H1 (cell line): Measurements from ENCODE around the gene FLNC. TPM values are rescaled to one million over a fixed set of nuclear protein-coding genes. Genes with fewer than 3 reads are reported as not detected.

Experiments
- CBX5 ChIP-seq: fragments of 300-800, 300-1000 bp; sonication (generic); IDR thresholded peaks from 2 replicates; pipeline ENCODE4 v1.7.1; 2016; ENCODE audit warnings: antibody characterized with exemption, low read length, low read depth
- EZH2 ChIP-seq: fragments of 200-600 bp; sonication (generic); IDR thresholded peaks from 2 replicates; pipeline ENCODE4 v1.7.1; 2012; ENCODE audit warnings: low read depth, mild to moderate bottlenecking, moderate library complexity, low read length, inconsistent platforms; ENCODE audit not compliant: severe bottlenecking
- NRF1 ChIP-seq: IDR thresholded peaks from 2 replicates; pipeline ENCODE4 v1.6.1; 2011; ENCODE audit warnings: mild to moderate bottlenecking, low read depth, low read length, improper control_type of control experiment
- SP1 ChIP-seq: IDR thresholded peaks from 2 replicates; pipeline ENCODE4 v1.6.1; 2011; ENCODE audit warnings: low read depth, low read length
- TBP ChIP-seq: IDR thresholded peaks from 2 replicates; pipeline ENCODE4 v1.6.1; 2011; ENCODE audit warnings: low read depth, low read length, improper control_type of control experiment
- YY1 ChIP-seq: IDR thresholded peaks from 2 replicates; pipeline ENCODE4 v1.6.1; 2011; ENCODE audit warnings: low read depth, mild to moderate bottlenecking, low read length
- polyA plus RNA-seq, 7 experiments: library from polyadenylated mRNA; depleted of rRNA in 3 of 7; stranded (reverse) in 5 of 7; unstranded in 2 of 7; fragments of >200 nt in 5 of 7; fragments of 200-250 nt in 2 of 7; gene quantifications; 1 replicate in 5 of 7; 2 replicates in 1 of 7; 4 replicates in 1 of 7; pipeline versions ENCODE4 v1.2.1 to v1.2.3, GENCODE V29; 2011 to 2013; ENCODE audit warnings: missing spikeins in 2 of 7, mixed read lengths in 2 of 7
- total RNA-seq: library from RNA; stranded (reverse); fragmentation: NEBNext Ultra II Directional; extraction: Animal tissue kit (Norgen Biotek cat#: 25700); gene quantifications from 2 replicates; pipeline ENCODE4 v1.2.1, GENCODE V29; 2021

FLNC gene
- total and polyA plus RNA-seq, 2 of the 8 experiments (the other 6 are each of a cell fraction or from before 2014, with no cell fraction given) = 1.9 to 10.7 TPM

- TF ChIP-seq EZH2 = no peak
- TF ChIP-seq NRF1 = no peak
- TF ChIP-seq CBX5 = no peak
- TF ChIP-seq SP1 = no peak
- no peak for TF ChIP-seq YY1
- TF ChIP-seq TBP = no peak
These were observed 70.0 kb downstream of the FLNC start (continued) for GRCh38 chr7:128900237-128900636.
